ENCODE results near the gene ALOXE3.
"Not testable (repeated sequence)": the region's sequence is repeated elsewhere in the genome, so short reads cannot be mapped to it uniquely, and the experiment has no call there.

ALOXE3 gene

GRCh38 chr17:8066841-8067775, 51.2 kb downstream of the ALOXE3 start:
- no peak for DNase-seq

GRCh38 chr17:8064561-8065019, 53.7 kb downstream of the ALOXE3 start:
- DNase-seq = no peak

- DNase-seq = no peak
Measured at GRCh38 chr17:8063761-8064534, 54.4 kb downstream of the ALOXE3 start.

GRCh38 chr17:8062807-8063483, 55.4 kb downstream of the ALOXE3 start:
- DNase-seq = no peak

- DNase-seq = no peak
Measured at GRCh38 chr17:8062435-8062806, 55.9 kb downstream of the ALOXE3 start.

GRCh38 chr17:8061851-8062250, 56.5 kb downstream of the ALOXE3 start:
- DNase-seq = not testable (repeated sequence)

- DNase-seq = peak; percentile 53
Measured at GRCh38 chr17:8060274-8060673, 58.0 kb downstream of the ALOXE3 start.

- no peak for DNase-seq
Measured at GRCh38 chr17:8059131-8059530, 59.2 kb downstream of the ALOXE3 start.

- DNase-seq = peak; percentile 56
Measured at GRCh38 chr17:8057691-8058114, 60.6 kb downstream of the ALOXE3 start.

GRCh38 chr17:8056976-8057625, 61.2 kb downstream of the ALOXE3 start:
- DNase-seq = no peak

GRCh38 chr17:8056232-8056975, 61.9 kb downstream of the ALOXE3 start:
- peak; percentile 54 for DNase-seq

GRCh38 chr17:8055851-8056231, 62.5 kb downstream of the ALOXE3 start:
- DNase-seq = no peak

- no peak for DNase-seq
Measured at GRCh38 chr17:8053600-8053999, 64.7 kb downstream of the ALOXE3 start.

- DNase-seq = no peak
Measured at GRCh38 chr17:8052256-8053252, 65.8 kb downstream of the ALOXE3 start.

- no peak for DNase-seq
Measured at GRCh38 chr17:8051831-8052230, 66.5 kb downstream of the ALOXE3 start.

- DNase-seq = no peak
Measured at GRCh38 chr17:8048736-8049135, 69.6 kb downstream of the ALOXE3 start.

GRCh38 chr17:8048236-8048635, 70.1 kb downstream of the ALOXE3 start:
- DNase-seq = no peak

GRCh38 chr17:8047769-8048110, 70.6 kb downstream of the ALOXE3 start:
- DNase-seq = no peak

- DNase-seq = no peak
Measured at GRCh38 chr17:8046929-8047768, 71.2 kb downstream of the ALOXE3 start.

All from CD4-positive, alpha-beta T cell treated with Interferon gamma for 1 hour (primary cell).